Activated gamma-delta T cell treated with anti-CD3 and anti-CD28 coated beads, Interleukin-2, amount 50 U/mL, for 16 hours (primary cell): ENCODE results near the gene CTPS2.
"Not testable (repeated sequence)": the region's sequence is repeated elsewhere in the genome, so short reads cannot be mapped to it uniquely, and the experiment has no call there.

Experiments
- DNase-seq: peaks from one replicate; pipeline ENCODE4 v3.0.0-alpha.2; 2020; ENCODE audit warnings: low read depth

Gene CTPS2, protein sequence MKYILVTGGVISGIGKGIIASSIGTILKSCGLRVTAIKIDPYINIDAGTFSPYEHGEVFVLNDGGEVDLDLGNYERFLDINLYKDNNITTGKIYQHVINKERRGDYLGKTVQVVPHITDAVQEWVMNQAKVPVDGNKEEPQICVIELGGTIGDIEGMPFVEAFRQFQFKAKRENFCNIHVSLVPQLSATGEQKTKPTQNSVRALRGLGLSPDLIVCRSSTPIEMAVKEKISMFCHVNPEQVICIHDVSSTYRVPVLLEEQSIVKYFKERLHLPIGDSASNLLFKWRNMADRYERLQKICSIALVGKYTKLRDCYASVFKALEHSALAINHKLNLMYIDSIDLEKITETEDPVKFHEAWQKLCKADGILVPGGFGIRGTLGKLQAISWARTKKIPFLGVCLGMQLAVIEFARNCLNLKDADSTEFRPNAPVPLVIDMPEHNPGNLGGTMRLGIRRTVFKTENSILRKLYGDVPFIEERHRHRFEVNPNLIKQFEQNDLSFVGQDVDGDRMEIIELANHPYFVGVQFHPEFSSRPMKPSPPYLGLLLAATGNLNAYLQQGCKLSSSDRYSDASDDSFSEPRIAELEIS

DNA sequence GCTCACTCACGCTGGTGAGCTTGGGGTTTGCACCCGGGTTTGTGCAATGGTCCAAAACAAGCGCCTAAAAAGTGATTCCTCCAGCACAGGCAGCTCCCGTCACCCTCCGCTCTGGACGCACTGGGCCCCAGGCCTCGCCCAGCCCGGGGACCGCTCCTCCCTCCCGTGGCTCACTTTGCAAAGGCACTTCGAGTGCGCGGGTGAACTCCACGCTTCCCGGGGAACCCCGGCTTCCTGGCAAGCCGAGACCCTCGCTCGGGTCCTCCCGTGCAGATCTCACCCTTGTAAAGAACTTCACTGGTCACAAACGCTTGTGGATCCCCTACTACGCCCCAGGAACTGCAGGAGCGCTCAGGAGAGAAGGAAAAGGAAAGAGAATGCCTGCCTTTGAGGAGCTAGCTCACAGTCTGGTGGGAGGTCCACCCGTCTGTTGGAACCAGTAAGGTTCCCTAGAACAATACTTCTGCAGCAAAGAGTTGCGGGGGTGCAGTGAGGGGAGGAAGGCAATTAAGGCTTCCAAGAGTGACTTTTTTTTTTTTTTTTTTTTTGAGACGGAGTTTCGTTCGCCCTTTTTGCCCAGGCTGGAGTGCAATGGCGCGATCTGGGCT, at the start of gene CTPS2:
Gene CTPS2 (minus strand): TSS at position 122 of the 608 bp plus-strand sequence. CDS start 9,767 bp downstream, outside the sequence.
- no peak for DNase-seq

DNA sequence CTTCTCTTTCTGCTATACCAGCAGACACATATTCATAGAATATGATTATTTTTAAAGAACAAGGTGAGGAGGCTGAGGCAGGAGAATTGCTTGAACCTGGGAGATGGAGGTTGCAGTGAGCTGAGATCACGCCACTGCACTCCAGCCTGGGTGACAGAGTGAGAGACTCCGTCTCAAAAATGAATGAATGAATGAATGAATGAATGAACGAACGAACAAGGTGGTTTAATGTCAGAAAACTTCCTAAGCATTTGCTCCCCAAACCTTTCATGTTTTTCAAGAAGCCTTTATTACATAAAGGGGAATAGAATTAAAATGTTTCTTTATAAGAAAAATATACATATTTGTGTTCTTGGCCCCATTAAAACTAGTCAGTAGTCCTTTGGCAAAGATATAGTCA, 49.0 kb upstream of the CTPS2 start:
- DNase-seq = not testable (repeated sequence)

DNA sequence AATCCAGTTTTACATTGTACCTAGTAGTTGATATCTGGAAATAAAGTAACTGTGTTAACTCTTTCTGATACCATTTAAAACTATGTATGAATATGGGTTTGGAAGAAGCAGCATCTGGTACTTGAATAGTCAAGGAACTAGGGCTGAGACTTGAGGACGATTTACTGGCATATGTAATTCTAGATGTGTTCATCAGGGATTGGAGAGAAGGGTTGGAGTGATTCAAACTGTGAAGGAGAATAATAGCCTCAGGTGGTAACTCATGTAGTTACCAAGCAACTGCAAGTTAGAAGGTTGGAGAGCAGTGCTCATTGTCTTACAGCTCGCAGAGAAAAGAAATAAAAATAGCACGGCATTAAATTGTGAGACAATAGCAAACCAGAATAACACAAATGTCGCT, 44.3 kb upstream of the CTPS2 start:
- DNase-seq = no peak

DNA sequence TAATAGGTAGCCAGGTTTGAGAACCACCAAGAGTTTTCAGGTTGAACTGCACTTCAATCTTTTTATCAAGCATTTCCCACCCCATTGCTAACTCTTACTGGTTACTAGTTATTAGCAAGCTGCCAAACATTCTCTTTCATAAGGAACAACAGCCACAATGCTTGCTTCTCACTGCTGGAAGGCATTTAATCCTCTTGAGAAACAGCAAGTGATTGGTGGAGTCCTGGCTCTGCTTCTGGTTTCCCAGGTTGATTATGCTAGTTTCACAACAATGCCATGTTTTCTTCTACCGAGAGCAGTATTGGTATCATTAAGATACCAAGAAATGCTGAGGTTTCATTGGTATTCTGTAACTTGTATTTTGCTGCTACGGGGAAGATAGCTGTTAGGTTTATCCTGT, 41.5 kb upstream of the CTPS2 start:
- DNase-seq = no peak

DNA sequence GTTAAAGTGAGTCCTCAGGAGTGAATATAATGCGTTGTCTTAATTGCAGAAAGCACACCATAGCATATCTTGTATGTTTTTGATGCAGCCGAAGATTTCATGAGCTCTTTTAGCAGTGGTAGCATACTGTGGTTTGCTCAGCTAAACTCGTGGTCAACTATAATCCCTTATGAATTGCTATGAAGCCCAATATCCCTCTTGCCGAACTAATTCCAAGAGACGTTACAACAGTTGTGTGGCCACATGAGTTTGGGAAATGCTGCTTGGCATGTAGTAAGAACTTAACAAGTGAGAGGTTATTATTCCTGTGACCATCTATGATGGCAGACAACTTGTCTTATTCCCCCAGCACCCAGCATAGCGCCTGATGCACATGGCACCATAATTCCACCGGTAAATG, 37.7 kb upstream of the CTPS2 start:
- DNase-seq = no peak

DNA sequence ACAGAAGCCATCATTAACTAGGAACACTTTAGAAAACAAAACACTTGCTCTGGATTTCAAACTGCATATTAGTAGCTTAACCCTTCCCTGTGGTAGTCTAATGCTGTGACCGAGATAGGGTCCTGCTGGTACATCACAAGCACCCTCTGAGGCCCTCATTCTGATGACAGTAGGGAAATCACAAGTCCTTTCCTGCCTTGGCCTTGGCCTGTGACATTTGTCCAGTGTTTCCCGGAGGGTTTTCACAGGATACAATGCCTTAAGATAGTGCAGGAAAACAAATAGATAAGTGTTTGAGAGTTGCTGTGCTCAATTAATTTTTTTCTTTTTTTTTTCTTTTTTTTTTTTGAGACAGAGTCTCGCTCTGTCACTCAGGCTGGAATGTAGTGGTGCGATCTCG, 36.0 kb upstream of the CTPS2 start:
- DNase-seq = no peak

DNA sequence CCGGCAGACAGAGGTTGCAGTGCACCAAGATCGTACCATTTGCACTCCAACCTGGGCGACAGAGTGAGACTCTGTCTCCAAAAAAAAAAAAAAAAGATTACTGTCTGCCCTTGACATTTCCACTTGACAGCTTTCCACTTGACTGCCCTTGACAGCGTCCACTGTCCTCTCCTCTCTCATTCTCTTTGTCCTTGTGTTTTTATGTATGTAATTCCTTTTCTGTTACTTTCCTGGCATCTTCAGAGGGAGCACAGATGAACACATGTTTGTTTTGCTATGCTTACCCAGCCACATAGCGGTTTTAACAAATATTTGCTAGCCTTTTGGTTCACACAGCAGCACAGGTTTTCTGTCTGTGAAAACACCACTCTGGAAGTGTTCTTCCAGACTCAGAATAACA, 33.2 kb upstream of the CTPS2 start:
- DNase-seq = no peak

DNA sequence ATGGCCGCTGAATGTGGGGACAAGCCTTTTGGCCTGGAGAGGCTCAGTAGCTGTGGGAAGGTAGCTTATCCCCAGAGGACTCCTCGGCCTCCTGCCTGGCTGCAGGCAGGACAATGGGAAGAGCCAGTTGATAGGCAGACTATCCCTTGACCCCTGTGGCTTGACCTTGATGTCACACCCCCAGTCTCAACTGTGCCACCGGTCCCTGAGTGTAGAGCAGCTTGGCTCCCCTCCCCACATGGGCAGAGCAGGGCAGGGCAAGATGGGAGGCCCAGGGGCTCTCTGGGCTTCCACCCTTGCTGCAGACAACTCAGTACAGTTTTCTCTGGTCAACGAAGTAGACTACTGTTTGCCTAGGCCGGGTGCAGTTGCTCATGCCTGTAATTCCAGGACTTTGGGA, 32.6 kb upstream of the CTPS2 start:
- no peak for DNase-seq

DNA sequence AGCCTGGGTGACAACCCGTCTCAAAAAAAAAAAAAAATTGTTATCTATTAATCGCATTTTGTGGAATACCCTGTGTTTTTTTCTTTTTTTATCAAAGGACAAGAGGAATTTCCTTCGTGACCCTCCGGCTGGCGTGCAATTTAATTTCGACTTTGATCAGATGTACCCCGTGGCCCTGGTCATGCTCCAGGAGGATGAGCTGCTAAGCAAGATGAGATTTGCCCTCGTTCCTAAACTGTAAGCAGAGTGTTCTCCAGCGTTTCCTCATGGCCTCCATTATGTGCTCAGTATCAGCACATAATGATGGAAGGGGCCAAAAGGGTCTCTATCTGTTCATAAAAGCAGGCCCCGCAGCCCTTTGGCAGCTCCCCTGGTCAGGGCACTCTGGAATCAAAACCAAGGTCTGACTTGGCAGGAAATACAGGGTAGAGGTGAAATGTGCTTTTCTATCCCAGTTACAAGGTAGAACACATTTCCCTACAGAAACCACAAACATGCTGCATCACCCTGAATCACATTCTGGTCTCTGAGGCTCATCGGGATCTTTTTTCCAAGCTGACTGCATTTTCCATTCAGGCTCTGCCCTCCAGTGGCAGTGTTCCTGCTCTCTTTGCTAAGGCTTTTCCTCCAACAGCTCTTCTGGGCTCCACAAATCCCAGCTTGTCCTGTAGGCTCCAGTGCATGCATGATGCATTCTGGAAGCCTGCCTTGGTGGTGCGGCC, 31.3 kb upstream of the CTPS2 start:
- DNase-seq = no peak

DNA sequence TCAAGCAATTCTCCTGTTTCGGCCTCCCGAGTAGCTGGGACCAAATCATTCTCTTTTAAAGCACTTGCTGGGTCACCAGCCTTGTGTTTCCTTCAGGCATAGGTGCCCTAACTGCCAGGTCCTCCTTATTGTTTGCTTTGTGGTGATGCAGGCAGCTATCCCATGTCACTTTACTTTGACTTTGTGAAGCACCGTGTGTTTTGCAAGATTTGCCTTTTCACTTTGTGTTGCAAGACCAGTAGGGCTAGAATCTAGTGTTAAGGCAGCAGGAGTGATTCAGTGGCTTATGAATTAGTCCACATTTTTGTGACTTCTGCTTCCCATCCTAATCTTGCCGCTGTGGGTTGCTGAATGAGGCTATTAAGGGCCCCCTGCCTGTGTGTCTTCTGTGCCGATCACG, 27.1 kb upstream of the CTPS2 start:
- no peak for DNase-seq

DNA sequence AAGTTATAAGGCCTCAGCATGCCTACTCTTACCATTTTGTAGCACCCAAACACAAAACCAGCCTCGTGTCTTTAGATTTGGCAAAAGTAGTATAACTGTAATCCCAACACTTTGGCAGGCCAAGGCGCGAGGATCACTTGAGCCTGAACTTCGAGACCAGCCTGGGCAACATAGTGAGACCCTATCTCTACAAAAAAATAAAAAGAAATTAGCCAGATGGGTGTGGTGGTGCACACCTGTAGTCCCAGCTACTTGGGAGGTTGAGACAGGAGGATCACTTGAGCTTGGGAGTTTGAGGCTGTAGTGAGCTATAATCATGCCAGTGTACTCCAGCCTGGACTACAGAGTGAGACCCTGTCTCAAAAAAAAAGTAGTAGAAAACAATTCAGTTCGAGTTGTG, 24.6 kb upstream of the CTPS2 start:
- no peak for DNase-seq

DNA sequence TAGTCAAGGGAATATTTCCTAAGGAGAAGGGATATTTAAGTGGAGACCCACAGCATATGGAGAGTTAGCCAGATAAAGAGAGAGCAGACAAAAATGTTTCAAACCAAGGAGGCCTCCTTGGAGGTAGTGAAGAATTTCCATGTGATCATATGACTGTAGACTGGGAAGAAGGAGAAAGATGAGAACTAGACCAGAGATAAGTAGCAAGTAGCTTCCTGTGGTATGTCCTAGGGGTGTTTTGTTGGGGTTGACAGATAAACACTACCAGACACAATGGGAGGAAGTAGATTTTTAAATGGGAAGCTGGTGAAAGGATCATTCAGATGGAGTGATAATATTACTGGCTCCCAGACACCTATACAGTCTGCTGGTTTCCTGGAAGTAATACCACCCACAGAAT, 20.5 kb upstream of the CTPS2 start:
- DNase-seq = no peak

DNA sequence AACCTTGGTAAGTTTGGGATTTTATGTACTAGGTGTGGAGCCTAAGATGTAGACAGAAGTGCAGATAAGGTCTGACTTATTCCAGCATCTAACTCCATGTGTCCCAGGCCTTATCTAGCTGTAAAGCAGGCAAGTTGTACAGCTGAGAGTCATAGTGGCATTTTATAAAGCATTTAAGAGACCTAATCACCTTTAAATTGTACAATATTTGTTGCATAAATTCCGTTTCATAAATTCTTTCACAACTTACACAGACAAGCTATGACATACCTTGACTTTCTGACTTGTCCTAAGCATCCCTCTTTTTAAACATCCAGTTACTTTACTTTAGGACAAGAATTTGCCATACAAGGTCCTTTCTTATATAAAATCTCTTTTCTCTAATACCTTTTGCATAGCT, 18.0 kb upstream of the CTPS2 start:
- no peak for DNase-seq

DNA sequence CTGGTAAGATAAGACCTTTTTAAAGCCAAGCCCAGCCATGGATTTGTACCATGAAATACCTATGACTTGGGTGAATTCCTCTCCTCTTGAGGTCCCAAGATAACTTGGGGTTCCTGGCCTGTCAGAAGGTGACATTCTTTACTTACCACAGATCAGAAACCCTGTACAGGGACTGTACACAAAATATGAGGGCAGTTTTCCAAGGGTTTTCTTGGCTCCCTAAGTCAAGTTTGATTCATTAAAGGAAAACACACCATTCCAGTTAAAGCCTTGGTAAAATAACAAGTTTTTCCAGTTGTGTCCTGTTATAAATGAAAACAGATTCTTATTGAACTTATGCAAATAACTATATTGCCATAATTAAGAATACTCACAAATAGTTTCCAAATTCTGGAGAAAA, 15.2 kb upstream of the CTPS2 start:
- no peak for DNase-seq

DNA sequence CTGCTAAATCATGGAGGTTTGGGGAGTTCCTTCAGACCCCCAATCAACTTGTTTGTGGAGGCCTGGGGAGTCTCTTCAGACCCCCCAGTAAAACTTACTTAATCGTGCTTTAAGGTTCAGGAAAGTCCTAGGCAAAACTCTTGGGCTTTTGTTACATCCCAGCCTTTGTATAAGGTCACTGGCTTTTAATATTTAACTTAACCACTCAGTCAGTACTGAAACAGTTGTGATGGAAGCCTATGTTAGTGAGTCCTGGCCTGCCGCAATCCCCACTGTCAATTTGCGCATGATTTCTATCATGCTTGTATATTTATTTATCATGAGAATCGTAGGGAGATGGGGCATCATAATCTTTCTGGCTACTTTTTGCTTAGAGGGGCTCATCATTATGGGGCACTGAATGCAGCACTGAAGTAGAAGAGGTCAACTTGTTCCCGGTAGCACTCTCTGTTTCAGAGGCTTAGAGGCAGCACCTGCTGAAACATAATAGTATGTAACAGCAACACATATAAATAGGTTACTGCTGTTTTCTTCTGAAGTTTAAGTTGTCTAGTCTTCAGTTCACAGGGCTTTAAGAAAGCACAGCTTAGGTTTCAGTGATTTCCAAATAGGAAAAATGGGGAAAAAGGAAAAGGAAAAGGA, 14.0 kb upstream of the CTPS2 start:
- not testable (repeated sequence) for DNase-seq

DNA sequence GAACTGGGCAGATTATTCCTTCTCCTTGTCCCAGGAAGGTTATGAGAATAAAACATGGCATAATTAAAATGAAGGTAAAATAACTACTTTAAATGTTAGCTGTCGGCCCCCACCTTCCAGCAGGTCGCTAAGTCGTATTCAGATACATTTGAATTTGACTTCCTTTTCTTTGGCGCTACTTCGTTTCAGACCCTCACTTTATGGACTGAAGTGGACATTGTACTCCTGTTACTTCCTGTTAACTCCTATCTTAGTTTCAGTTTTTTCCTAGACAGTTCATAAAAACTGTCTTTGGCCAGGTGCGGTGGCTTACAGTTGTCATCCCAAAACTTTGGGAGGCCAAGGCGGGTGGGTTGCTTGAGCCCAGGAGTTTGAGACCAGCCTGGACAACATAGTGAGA, 12.6 kb upstream of the CTPS2 start:
- no peak for DNase-seq

DNA sequence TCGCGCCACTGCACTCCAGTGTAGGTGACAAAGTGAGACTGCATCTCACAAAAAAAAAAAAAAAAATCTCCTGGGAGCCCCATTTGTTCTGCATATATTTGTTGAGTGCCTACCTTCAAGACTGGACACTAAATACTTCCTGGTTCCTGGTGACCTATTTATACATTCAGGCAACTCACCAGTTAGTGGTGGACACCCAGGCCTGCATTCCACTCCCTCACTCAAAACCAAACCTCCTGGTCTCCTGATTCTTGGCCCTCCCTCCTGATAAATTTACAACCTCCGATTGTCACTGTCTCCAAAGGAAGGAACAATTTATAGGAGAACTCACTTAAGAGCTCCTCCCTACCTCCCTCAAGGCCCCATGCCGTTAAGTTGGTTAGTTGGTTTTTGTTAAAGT, 10.0 kb upstream of the CTPS2 start:
- no peak for DNase-seq

DNA sequence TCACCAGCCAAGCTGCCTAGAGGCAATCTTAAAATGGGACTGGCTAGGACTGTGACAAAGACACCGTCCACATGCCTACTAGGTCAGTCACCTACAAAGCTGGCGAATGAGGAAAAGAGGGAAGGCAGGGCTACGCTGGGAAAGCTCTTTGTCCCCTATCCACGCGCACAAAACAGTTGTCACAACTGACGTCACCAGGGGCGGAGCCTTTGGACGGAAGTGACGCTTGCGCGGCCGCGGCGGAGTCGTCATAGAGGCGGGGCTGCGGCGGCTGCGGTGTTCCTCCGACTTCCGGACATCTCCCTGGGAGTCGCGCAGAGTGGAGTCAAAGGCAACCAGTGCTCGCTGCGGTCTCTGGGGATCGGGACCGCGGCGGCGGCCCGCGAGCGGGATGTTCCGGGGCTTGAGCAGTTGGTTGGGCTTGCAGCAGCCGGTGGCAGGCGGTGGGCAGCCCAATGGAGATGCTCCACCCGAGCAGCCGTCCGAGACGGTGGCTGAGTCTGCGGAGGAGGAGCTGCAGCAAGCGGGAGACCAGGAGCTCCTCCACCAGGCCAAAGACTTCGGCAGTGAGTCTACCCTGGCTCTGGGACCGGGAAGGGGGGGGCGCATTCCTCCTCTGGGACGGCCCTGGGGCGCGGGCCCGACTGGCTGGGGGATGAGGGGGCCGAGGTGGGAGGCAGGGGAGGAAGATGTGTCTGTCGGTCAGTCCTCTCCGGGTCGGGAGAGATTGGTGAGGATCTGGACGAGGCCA, 7.0 kb upstream of the CTPS2 start, which contains the start of gene SYAP1:
Gene SYAP1 (plus strand): TSS at position 279 of the 751 bp plus-strand sequence. CDS start 113 bp downstream, at position 392.
- DNase-seq = peak; percentile 92

DNA sequence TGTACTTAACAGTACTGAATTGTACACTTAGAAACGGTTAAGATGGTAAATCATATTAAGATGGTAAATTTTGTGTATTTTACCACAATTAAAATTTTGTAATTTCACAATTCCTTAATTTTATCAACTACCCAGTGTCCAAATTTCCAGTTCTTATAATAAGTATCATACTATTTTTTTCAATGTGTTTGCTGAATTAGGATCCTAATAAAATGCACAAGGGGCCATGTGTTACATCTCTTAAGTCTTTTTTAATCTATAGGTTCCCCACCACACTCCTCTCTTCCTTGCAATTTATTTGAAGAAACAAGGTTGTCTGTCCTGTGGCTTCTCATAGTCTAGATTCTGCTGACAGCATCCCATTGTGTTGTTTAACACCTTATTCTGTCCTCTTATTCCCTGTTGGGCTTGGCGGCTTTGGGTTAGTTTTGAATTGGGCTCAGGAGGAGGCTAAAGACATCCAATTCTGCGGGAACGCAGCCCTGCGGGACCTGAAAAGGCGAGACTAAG, 6.4 kb upstream of the CTPS2 start:
- no peak for DNase-seq

DNA sequence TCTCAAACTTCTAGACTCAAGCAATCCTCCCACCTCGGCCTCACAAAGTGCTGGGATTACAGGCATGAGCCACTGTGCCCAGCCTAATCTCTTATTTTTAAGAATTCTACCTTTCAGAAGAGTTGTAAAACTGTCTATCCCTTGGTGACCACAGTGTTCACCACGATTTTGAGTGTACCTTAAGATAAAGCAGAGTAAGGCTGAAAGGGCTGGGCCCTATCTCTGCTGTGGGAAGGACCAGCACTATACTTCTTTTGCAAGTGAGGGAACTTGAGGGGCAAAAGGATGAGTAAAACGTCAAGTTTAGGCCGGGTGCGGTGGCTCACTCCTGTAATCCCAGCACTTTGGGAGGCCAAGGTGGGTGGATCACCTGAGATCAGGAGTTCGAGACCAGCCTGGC, 4.0 kb upstream of the CTPS2 start:
- not testable (repeated sequence) for DNase-seq

DNA sequence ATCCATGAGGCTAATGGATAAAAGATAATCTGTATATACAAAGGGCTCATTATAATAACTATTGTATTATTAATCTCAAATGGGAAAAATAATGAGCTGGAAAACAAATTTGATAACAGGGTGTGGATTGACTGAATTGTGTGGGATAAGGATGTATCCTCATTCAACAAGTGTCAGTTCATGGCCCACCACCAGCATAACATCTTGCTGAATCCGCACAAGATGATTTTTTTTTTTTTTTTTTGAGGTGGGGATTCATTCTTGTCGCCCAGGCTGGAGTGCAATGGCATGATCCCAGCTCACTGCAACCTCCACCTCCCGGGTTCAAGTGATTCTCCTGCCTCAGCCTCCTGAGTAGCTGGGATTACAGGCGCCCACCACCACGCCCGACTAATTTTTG, 3.2 kb upstream of the CTPS2 start:
- DNase-seq = not testable (repeated sequence)
